ENCODE data around the gene DAB2.
A peak's percentile ranks its signal among the peaks of the same experiment; 100 is the strongest.

DNA sequence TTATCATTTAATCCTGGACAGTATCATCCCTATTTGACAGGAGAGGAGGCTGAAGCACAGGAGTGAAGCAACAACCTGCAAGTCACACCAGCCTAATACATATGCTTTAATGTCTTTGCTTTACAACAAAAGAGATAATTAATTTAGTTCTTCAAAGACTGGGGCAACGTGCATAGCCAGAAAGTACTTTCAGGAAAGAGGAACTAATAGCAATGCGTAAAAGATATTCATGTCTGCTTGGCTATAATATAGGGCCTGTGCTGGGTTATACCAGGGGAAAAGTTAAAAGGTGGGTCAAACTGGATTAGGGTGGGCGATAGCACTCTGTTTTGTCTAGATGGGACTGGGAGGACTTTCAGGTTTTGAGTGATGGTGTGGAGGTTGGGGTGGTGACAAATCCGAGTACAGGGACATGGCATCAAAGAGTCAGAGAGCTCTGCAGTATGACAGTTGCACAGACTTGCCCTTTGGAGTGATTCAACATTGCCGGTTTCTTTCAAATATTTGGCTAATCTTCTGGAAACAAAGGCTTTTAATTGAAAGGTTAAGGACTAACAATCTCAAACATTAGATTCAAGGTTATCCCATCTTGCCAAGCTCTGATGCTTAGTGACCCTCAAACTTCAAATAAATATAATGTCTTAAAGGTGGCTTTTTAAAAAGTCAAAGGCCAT is 11.9 kb downstream of the DAB2 start:
- TF ChIP-seq POLR2AphosphoS5 (IDR thresholded peaks at IDR 0.05) (peak; percentile 18), POLR2A (IDR thresholded peaks at IDR 0.05) (no peak)
- TF ChIP-seq, protein P1, sequence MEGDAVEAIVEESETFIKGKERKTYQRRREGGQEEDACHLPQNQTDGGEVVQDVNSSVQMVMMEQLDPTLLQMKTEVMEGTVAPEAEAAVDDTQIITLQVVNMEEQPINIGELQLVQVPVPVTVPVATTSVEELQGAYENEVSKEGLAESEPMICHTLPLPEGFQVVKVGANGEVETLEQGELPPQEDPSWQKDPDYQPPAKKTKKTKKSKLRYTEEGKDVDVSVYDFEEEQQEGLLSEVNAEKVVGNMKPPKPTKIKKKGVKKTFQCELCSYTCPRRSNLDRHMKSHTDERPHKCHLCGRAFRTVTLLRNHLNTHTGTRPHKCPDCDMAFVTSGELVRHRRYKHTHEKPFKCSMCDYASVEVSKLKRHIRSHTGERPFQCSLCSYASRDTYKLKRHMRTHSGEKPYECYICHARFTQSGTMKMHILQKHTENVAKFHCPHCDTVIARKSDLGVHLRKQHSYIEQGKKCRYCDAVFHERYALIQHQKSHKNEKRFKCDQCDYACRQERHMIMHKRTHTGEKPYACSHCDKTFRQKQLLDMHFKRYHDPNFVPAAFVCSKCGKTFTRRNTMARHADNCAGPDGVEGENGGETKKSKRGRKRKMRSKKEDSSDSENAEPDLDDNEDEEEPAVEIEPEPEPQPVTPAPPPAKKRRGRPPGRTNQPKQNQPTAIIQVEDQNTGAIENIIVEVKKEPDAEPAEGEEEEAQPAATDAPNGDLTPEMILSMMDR (IDR thresholded peaks at IDR 0.05) = no peak

Measured in gastroesophageal sphincter (tissue), 3 donors.